Karpas-422 (cell line): ENCODE data around the gene TEX38. TPM values are rescaled to one million over a fixed set of nuclear protein-coding genes. Genes with fewer than 3 reads are reported as not detected.

ENCODE experiments used
- total RNA-seq: library from RNA; depleted of rRNA; stranded (reverse); fragments of >200 nt; shearing (Covaris generic); gene quantifications from 2 replicates; pipeline ENCODE4 v1.2.3, GENCODE V29; 2014; ENCODE audit warnings: low replicate concordance; rRNA removed

Gene TEX38
- total RNA-seq, 1 experiment from 2014 or later, result 0.37 TPM

Other genes starting within 250 kb of the TEX38 start
- not detected in 2 replicates for gene DMBX1, start 182.0 kb upstream of the TEX38 start, total RNA-seq
- not detected in 2 replicates for gene KNCN, start 120.2 kb upstream of the TEX38 start, total RNA-seq
- gene MKNK1, start 67.6 kb upstream of the TEX38 start, total RNA-seq, result 11.2 and 14.0 TPM in 2 replicates
- 2.2 and 5.1 TPM in 2 replicates for gene MOB3C, start 55.0 kb upstream of the TEX38 start, total RNA-seq
- 77.6 and 81.2 TPM in 2 replicates for gene ATPAF1, start 3.5 kb upstream of the TEX38 start, total RNA-seq
- 55.5 and 75.0 TPM in 2 replicates for gene EFCAB14, start 47.3 kb downstream of the TEX38 start, total RNA-seq
- gene CYP4B1, start 127.2 kb downstream of the TEX38 start, total RNA-seq, result not detected in 2 replicates